ENCODE results near the gene GFRA1. TPM values are rescaled to one million over a fixed set of nuclear protein-coding genes. Genes with fewer than 3 reads are reported as not detected.

Gene GFRA1
- total and polyA plus RNA-seq, 2 donors (not counting 3 experiments of a cell fraction or from before 2014, with no cell fraction given), result 0.22 to 0.88 TPM

DNA sequence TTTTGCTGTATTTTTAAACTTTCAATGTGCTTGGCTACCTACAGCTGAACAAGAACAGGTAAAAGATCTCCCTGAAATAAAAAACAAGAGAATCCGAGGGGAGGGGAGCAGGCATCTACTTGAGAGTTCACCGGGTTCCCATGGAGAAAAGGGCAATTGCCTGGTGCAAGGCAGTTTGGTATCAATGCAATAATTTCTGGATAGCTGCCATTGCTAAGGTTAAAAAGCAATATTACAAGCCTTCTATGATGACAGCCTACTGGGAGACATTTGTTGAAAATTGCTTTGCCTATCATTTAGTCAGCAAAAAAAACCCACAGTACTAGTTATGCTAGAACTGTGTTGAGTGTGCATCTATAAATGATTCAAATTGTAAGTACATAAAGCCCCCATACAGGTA lies 82.1 kb downstream of the GFRA1 start:
- H3K9me3 ChIP-seq (replicated peaks; ENCODE audit: control insufficient read depth, insufficient read depth, low read length), result no peaks in the 10 kb centered on the region
- no peaks in the 10 kb centered on the region for H4K20me1 ChIP-seq (replicated peaks; ENCODE audit: control insufficient read depth, extremely low read depth, insufficient read depth, low read length)
- POLR2A ChIA-PET, result no interaction called here
- TF ChIP-seq MYC (IDR thresholded peaks at IDR 0.05; ENCODE audit: low read depth, low read length), result no peak
- no peak for TF ChIP-seq EZH2 (IDR thresholded peaks at IDR 0.05; ENCODE audit: borderline replicate concordance, low read depth, low read length, severe bottlenecking)
- no peak for TF ChIP-seq CTCF (IDR thresholded peaks at IDR 0.05; ENCODE audit: extremely low read depth in 1 of 2, insufficient read depth in 1 of 2, low read depth in 1 of 2, low read length in 2 of 2)
- TF ChIP-seq GATA2 (IDR thresholded peaks at IDR 0.05; ENCODE audit: insufficient read depth, insufficient read length, low read depth, low read length), result no peak
- intact Hi-C loops (cut with micrococcal nuclease) (no loop called here), dilution Hi-C loops (cut with MboI; ENCODE audit: extremely low pct_ligation_motif_present, low sequenced_read_pairs) (no loop called here)
- H3K4me3 ChIP-seq (replicated peaks in 1 of 3; ENCODE audit: insufficient read depth in 1 of 3, low read depth in 1 of 3, low read length in 3 of 3), result no peak overlapping the region
- no peaks in the 10 kb centered on the region for H3K79me2 ChIP-seq (ENCODE audit: control insufficient read depth, insufficient read depth, low read length)
- H3K36me3 ChIP-seq (ENCODE audit: control insufficient read depth in 2 of 2, extremely low read depth in 1 of 2, insufficient read depth in 2 of 2, low read length in 2 of 2), result no peaks in the 10 kb centered on the region
- no peaks in the 10 kb centered on the region for H3K4me1 ChIP-seq (ENCODE audit: control insufficient read depth, extremely low read depth, insufficient read depth, low read length)
- CTCF ChIA-PET, result no interaction called here
- H2AFZ ChIP-seq (ENCODE audit: low read depth, low read length), result no peak overlapping the region
- H3K9ac ChIP-seq (replicated peaks; ENCODE audit: extremely low read depth, insufficient read depth, low read length), result no peak overlapping the region
- H3K27me3 ChIP-seq (ENCODE audit: control insufficient read depth in 2 of 2, insufficient read depth in 2 of 2, low read length in 2 of 2), result no peaks in the 10 kb centered on the region
- no peak overlapping the region for H3K4me2 ChIP-seq (ENCODE audit: insufficient read depth, low read length)
- no peaks in the 10 kb centered on the region for H3K9me1 ChIP-seq (replicated peaks; ENCODE audit: control insufficient read depth, extremely low read depth, insufficient read depth, low read length)
- no TSS peak for BruUV-seq (replicated peaks)
- no peak overlapping the region for H3K27ac ChIP-seq (ENCODE audit: insufficient read depth, low read depth, low read length)
- DNase-seq (ENCODE audit: low read depth, low spot score) (no peak), FAIRE-seq (no peak)

GRCh38 chr10:116186273-116186672 lies 86.7 kb downstream of the GFRA1 start:
- BruUV-seq (replicated peaks), result no TSS peak
- Histone ChIP-seq H3K9ac (replicated peaks; ENCODE audit: extremely low read depth, insufficient read depth, low read length) (no peak overlapping the region), H3K27ac (ENCODE audit: insufficient read depth, low read depth, low read length) (no peak overlapping the region), H3K9me1 (replicated peaks; ENCODE audit: control insufficient read depth, extremely low read depth, insufficient read depth, low read length) (no peaks in the 10 kb centered on the region), H4K20me1 (replicated peaks; ENCODE audit: control insufficient read depth, extremely low read depth, insufficient read depth, low read length) (no peaks in the 10 kb centered on the region), H3K27me3 (ENCODE audit: control insufficient read depth in 2 of 2, insufficient read depth in 2 of 2, low read length in 2 of 2) (no peaks in the 10 kb centered on the region), H3K79me2 (ENCODE audit: control insufficient read depth, insufficient read depth, low read length) (no peaks in the 10 kb centered on the region), H2AFZ (ENCODE audit: low read depth, low read length) (no peak overlapping the region), H3K4me2 (ENCODE audit: insufficient read depth, low read length) (no peak overlapping the region), H3K4me3 (replicated peaks in 1 of 3; ENCODE audit: insufficient read depth in 1 of 3, low read depth in 1 of 3, low read length in 3 of 3) (no peak overlapping the region), H3K4me1 (ENCODE audit: control insufficient read depth, extremely low read depth, insufficient read depth, low read length) (no peaks in the 10 kb centered on the region), H3K36me3 (ENCODE audit: control insufficient read depth in 2 of 2, extremely low read depth in 1 of 2, insufficient read depth in 2 of 2, low read length in 2 of 2) (no peaks in the 10 kb centered on the region), H3K9me3 (replicated peaks; ENCODE audit: control insufficient read depth, insufficient read depth, low read length) (no peaks in the 10 kb centered on the region)
- TF ChIP-seq POLR2A (IDR thresholded peaks at IDR 0.05; ENCODE audit: low read depth, low read length) (no peak), EZH2 (IDR thresholded peaks at IDR 0.05; ENCODE audit: borderline replicate concordance, low read depth, low read length, severe bottlenecking) (no peak), POLR2AphosphoS5 (IDR thresholded peaks at IDR 0.05; ENCODE audit: insufficient read depth, low read depth, low read length) (no peak), FOS (IDR thresholded peaks at IDR 0.05; ENCODE audit: borderline replicate concordance, insufficient read depth, low read length) (no peak), CTCF (IDR thresholded peaks at IDR 0.05; ENCODE audit: extremely low read depth in 1 of 2, insufficient read depth in 1 of 2, low read depth in 1 of 2, low read length in 2 of 2) (no peak), GATA2 (IDR thresholded peaks at IDR 0.05; ENCODE audit: insufficient read depth, insufficient read length, low read depth, low read length) (no peak)
- TF ChIP-seq, protein P1, sequence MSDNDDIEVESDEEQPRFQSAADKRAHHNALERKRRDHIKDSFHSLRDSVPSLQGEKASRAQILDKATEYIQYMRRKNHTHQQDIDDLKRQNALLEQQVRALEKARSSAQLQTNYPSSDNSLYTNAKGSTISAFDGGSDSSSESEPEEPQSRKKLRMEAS (IDR thresholded peaks at IDR 0.05; ENCODE audit: insufficient read depth, insufficient read length), result no peak
- intact Hi-C loops (cut with micrococcal nuclease) (no loop called here), dilution Hi-C loops (cut with MboI; ENCODE audit: extremely low pct_ligation_motif_present, low sequenced_read_pairs) (no loop called here)
- CTCF ChIA-PET, result no interaction called here
- FAIRE-seq (no peak), DNase-seq (ENCODE audit: low read depth, low spot score) (no peak)
- POLR2A ChIA-PET, result no interaction called here
